HEK293T (cell line): ENCODE results near the gene LYSMD1.
A peak's percentile ranks its signal among the peaks of the same experiment; 100 is the strongest.

ENCODE experiments used
- CTBP1 ChIP-seq: fragments of 450-650 bp; IDR thresholded peaks from 2 replicates; pipeline ENCODE4 v1.6.1; 2016; ENCODE audit warnings: borderline replicate concordance
- FOXA1 ChIP-seq: fragments of 450-650 bp; IDR thresholded peaks from 2 replicates; pipeline ENCODE4 v1.6.1; 2016; ENCODE audit warnings: mild to moderate bottlenecking
- FOXM1 ChIP-seq: fragments of 450-650 bp; IDR thresholded peaks from 2 replicates; pipeline ENCODE4 v1.6.1; 2017; ENCODE audit warnings: mild to moderate bottlenecking, borderline replicate concordance
- HDGF ChIP-seq: fragments of 450-650 bp; IDR thresholded peaks from 2 replicates; pipeline ENCODE4 v1.6.1; 2017; ENCODE audit warnings: antibody characterized with exemption, borderline replicate concordance
- ZNF384 ChIP-seq: fragments of 450-650 bp; IDR thresholded peaks from 2 replicates; pipeline ENCODE4 v1.6.1; 2016

DNA sequence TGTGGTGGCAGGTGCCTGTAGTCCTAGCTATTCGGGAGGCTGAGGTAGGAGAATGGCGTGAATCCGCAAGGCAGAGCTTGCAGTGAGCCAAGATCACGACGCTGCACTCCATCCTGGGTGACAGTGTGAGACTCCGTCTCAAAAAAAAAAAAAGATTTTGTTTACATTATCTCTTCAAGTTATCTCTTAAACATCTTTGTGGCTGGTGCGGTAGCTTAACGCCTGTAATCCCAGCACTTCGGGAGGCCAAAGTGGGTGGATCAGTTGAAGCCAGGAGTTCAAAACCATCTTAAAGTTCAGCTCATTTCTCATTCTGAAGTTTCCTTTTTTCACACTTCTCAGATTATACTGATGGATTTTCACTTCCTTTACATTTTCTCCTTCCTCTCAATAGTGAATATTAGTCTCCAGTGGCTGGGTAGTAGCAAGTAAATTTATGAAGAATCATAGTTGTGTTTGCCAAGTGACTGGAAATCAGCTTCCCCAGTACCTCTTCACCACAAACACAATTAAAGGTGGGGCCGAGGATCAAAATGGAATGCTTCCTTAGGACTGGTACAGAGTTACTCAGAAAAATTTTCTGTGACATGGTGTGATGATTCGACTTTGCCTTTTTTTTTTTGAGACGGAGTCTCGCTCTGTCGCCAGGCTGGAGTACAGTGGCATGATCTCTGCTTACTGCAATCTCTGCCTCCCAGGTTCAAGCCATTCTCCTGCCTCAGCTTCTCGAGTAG is 46.4 kb upstream of the LYSMD1 start:
- TF ChIP-seq CTBP1 (no peak), HDGF (no peak), FOXM1 (no peak), FOXA1 (no peak), ZNF384 (0 out of 2 replicates have a peak, but pooled peaks have one; percentile 28)
